ENCODE data around the gene ZFP36.
"Not testable (repeated sequence)": the region's sequence is repeated elsewhere in the genome, so short reads cannot be mapped to it uniquely, and the experiment has no call there.

ZFP36 gene

DNA sequence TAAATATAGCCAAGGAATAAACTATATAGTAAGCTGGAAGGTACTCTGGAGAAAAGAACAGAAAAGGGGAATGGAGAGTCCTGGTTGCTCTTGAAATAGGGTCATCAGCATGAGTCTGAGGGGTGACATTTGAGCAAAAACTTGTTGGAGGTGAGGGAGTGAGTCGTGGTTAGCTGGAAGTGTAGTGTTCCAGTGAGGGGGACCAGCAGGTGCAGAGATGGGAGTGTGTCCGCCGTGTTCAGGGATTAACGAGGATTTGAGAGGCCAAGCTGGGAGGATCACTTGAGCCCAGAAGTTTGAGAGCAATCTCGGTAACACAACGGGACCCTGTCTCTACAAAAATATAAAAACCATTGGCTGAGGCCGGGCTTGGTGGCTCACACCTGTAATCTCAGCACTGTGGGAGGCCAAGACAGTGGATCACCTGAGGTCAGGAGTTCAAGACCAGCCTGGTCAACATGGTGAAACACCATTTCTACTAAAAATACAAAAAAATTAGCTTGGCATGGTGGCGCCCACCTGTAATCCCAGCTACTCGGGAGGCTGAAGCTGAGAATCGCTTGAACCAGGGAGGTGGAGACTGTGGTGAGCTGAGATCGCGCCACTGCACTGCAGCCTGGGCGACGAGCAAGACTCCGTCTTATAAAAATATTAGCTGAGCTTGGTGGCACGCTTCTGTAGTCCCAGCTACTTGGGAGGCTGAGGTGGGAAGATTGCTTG lies 39.9 kb downstream of the ZFP36 start:
- peaks cover 6% of the 10 kb centered on the region; the same call in 1 of the 2 replicates for H4K20me1 ChIP-seq (ENCODE audit: insufficient read depth, low read length)
- H3K9ac ChIP-seq (ENCODE audit: low read length), result peak overlapping the region; percentile 98
- peaks cover 66% of the 10 kb centered on the region for H3K79me2 ChIP-seq (ENCODE audit: low read length)
- H3K9me3 ChIP-seq (replicated peaks; ENCODE audit: insufficient read depth, low read length), result no peaks in the 10 kb centered on the region
- H3K4me2 ChIP-seq (ENCODE audit: low read depth, low read length), result peak overlapping the region; percentile 87
- no peak overlapping the region for H2AFZ ChIP-seq (ENCODE audit: low read length)
- H3K4me3 ChIP-seq (ENCODE audit: low read length), result peak overlapping the region; percentile 99
- no peaks in the 10 kb centered on the region for H3K36me3 ChIP-seq (replicated peaks; ENCODE audit: insufficient read depth, low read length)
- peaks cover 25% of the 10 kb centered on the region for H3K4me1 ChIP-seq (ENCODE audit: low read length)
- peak overlapping the region; percentile 88; the same call in 1 of the 2 replicates for H3K27ac ChIP-seq (ENCODE audit: low read length)
- DNase-seq, result no peak
- H3K9me2 ChIP-seq (replicated peaks; ENCODE audit: insufficient read depth, low read length), result no peaks in the 10 kb centered on the region
- H3K27me3 ChIP-seq (replicated peaks; ENCODE audit: insufficient read depth, low read length), result no peaks in the 10 kb centered on the region
- peaks cover 18% of the 10 kb centered on the region for H3F3A ChIP-seq (ENCODE audit: insufficient read depth, low read length)
- TF ChIP-seq, protein P1, sequence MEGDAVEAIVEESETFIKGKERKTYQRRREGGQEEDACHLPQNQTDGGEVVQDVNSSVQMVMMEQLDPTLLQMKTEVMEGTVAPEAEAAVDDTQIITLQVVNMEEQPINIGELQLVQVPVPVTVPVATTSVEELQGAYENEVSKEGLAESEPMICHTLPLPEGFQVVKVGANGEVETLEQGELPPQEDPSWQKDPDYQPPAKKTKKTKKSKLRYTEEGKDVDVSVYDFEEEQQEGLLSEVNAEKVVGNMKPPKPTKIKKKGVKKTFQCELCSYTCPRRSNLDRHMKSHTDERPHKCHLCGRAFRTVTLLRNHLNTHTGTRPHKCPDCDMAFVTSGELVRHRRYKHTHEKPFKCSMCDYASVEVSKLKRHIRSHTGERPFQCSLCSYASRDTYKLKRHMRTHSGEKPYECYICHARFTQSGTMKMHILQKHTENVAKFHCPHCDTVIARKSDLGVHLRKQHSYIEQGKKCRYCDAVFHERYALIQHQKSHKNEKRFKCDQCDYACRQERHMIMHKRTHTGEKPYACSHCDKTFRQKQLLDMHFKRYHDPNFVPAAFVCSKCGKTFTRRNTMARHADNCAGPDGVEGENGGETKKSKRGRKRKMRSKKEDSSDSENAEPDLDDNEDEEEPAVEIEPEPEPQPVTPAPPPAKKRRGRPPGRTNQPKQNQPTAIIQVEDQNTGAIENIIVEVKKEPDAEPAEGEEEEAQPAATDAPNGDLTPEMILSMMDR (IDR thresholded peaks at IDR 0.05; ENCODE audit: low read length), result no peak
- no peak for TF ChIP-seq EZH2phosphoT487 (IDR thresholded peaks at IDR 0.05; ENCODE audit: low read length)
- TF ChIP-seq EZH2 (optimal IDR thresholded peaks at IDR 0.05; ENCODE audit: low read depth, low read length), result no peak

- Histone ChIP-seq H3K9me2 (replicated peaks; ENCODE audit: insufficient read depth, low read length) (no peaks in the 10 kb centered on the region), H4K20me1 (ENCODE audit: insufficient read depth, low read length) (peaks cover 11% of the 10 kb centered on the region; the same call in 1 of the 2 replicates), H2AFZ (ENCODE audit: low read length) (no peak overlapping the region), H3K36me3 (replicated peaks; ENCODE audit: insufficient read depth, low read length) (no peaks in the 10 kb centered on the region), H3F3A (ENCODE audit: insufficient read depth, low read length) (peaks cover 15% of the 10 kb centered on the region), H3K9ac (ENCODE audit: low read length) (no peak overlapping the region), H3K4me3 (ENCODE audit: low read length) (no peak overlapping the region; the same call in 1 of the 2 replicates), H3K79me2 (ENCODE audit: low read length) (peaks cover 83% of the 10 kb centered on the region), H3K4me1 (ENCODE audit: low read length) (peaks cover 25% of the 10 kb centered on the region), H3K9me3 (replicated peaks; ENCODE audit: insufficient read depth, low read length) (no peaks in the 10 kb centered on the region), H3K27ac (ENCODE audit: low read length) (peak overlapping the region; percentile 41; the same call in 1 of the 2 replicates), H3K4me2 (ENCODE audit: low read depth, low read length) (peak overlapping the region; percentile 87), H3K27me3 (replicated peaks; ENCODE audit: insufficient read depth, low read length) (no peaks in the 10 kb centered on the region)
- peak; percentile 37 for DNase-seq
- TF ChIP-seq EZH2 (optimal IDR thresholded peaks at IDR 0.05; ENCODE audit: low read depth, low read length) (no peak), EZH2phosphoT487 (IDR thresholded peaks at IDR 0.05; ENCODE audit: low read length) (no peak)
- TF ChIP-seq, protein P1 (IDR thresholded peaks at IDR 0.05; ENCODE audit: low read length), result no peak
Measured at GRCh38 chr19:39448271-39448670, 41.6 kb downstream of the ZFP36 start.

DNA sequence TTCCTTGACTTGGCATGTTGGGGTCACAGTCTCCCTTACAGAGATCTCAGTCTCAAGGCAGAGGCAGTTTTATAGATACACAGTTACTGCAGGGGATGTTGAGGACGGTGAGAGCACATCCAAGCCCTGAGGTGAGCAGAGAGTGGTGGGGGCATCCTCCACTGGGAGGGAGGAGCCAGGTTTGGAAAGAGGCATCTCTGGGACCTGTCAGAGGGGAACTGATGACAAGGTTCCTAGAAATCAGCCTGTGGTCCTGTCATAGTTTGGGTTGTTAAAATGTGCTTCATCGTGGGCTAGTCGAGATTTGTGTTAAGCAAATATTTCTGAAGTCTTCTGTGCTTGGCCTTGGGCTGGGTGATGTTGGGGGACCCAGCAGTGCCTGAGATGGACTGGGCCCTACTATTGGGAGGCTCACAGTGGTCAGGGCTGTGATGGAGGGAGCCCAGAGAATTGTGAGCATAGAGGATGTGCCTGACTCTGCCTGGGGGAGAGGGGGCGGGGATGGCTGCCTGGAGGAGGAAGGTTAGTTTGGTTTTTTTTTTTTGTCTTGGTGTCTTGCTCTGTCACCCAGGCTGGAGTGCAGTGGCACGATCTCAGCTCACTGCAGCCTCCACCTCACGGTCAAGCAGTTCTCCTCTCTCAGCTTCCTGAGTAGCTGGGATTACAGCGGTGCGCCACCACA lies 42.6 kb downstream of the ZFP36 start:
- no peaks in the 10 kb centered on the region for H3K27me3 ChIP-seq (replicated peaks; ENCODE audit: insufficient read depth, low read length)
- H2AFZ ChIP-seq (ENCODE audit: low read length), result no peak overlapping the region
- H3K4me2 ChIP-seq (ENCODE audit: low read depth, low read length), result no peak overlapping the region
- no peaks in the 10 kb centered on the region for H3K9me3 ChIP-seq (replicated peaks; ENCODE audit: insufficient read depth, low read length)
- H4K20me1 ChIP-seq (ENCODE audit: insufficient read depth, low read length), result peaks cover 11% of the 10 kb centered on the region; the same call in 1 of the 2 replicates
- TF ChIP-seq EZH2 (optimal IDR thresholded peaks at IDR 0.05; ENCODE audit: low read depth, low read length) (no peak), EZH2phosphoT487 (IDR thresholded peaks at IDR 0.05; ENCODE audit: low read length) (no peak)
- TF ChIP-seq, protein P1 (IDR thresholded peaks at IDR 0.05; ENCODE audit: low read length), result no peak
- H3K9ac ChIP-seq (ENCODE audit: low read length), result no peak overlapping the region
- peaks cover 93% of the 10 kb centered on the region for H3K79me2 ChIP-seq (ENCODE audit: low read length)
- no peaks in the 10 kb centered on the region for H3K36me3 ChIP-seq (replicated peaks; ENCODE audit: insufficient read depth, low read length)
- no peak for DNase-seq
- peaks cover 15% of the 10 kb centered on the region for H3F3A ChIP-seq (ENCODE audit: insufficient read depth, low read length)
- peaks cover 25% of the 10 kb centered on the region for H3K4me1 ChIP-seq (ENCODE audit: low read length)
- no peaks in the 10 kb centered on the region for H3K9me2 ChIP-seq (replicated peaks; ENCODE audit: insufficient read depth, low read length)
- H3K4me3 ChIP-seq (ENCODE audit: low read length), result no peak overlapping the region
- H3K27ac ChIP-seq (ENCODE audit: low read length), result no peak overlapping the region

- not testable (repeated sequence) for H3K27ac ChIP-seq (ENCODE audit: low read length); H3K9ac ChIP-seq (ENCODE audit: low read length); H3K4me2 ChIP-seq (ENCODE audit: low read depth, low read length); H3K9me2 ChIP-seq (replicated peaks; ENCODE audit: insufficient read depth, low read length); H2AFZ ChIP-seq (ENCODE audit: low read length); H3F3A ChIP-seq (ENCODE audit: insufficient read depth, low read length); H3K4me3 ChIP-seq (ENCODE audit: low read length); DNase-seq; H3K9me3 ChIP-seq (replicated peaks; ENCODE audit: insufficient read depth, low read length); H3K36me3 ChIP-seq (replicated peaks; ENCODE audit: insufficient read depth, low read length); H3K27me3 ChIP-seq (replicated peaks; ENCODE audit: insufficient read depth, low read length)
- Histone ChIP-seq H4K20me1 (ENCODE audit: insufficient read depth, low read length) (peaks cover 15% of the 10 kb centered on the region; the same call in 1 of the 2 replicates), H3K4me1 (ENCODE audit: low read length) (peaks cover 24% of the 10 kb centered on the region), H3K79me2 (ENCODE audit: low read length) (peaks cover 88% of the 10 kb centered on the region)
Measured at GRCh38 chr19:39451257-39451656, 44.6 kb downstream of the ZFP36 start.
